Hepatocyte (in vitro differentiated cells): ENCODE results near the gene DTNBP1. TPM values are rescaled to one million over a fixed set of nuclear protein-coding genes. Genes with fewer than 3 reads are reported as not detected.

Source experiments
- DNase-seq: peaks from one replicate; pipeline ENCODE4 v3.0.0-alpha.2; 2016; ENCODE audit warnings: low spot score
- H2AFZ ChIP-seq: fragments of 200-600 bp; sonication (generic); 2 replicates; pipeline ENCODE4 v1.6.0; 2016; ENCODE audit warnings: antibody characterized with exemption, mild to moderate bottlenecking
- H3K27ac ChIP-seq: fragments of 200-600 bp; sonication (generic); 2 replicates; pipeline ENCODE4 v1.5.1; 2016; ENCODE audit warnings: mild to moderate bottlenecking
- H3K27me3 ChIP-seq: fragments of 200-600 bp; sonication (generic); 2 replicates; pipeline ENCODE4 v1.6.1; 2016
- H3K36me3 ChIP-seq: fragments of 200-600 bp; sonication (generic); replicated peaks from 2 replicates; pipeline ENCODE4 v1.5.1; 2016; ENCODE audit warnings: low read depth; ENCODE audit not compliant: insufficient read depth
- H3K4me1 ChIP-seq: fragments of 200-600 bp; sonication (generic); 2 replicates; pipeline ENCODE4 v1.5.1; 2016; ENCODE audit warnings: mild to moderate bottlenecking, moderate library complexity; ENCODE audit not compliant: insufficient read depth
- H3K4me2 ChIP-seq: fragments of 200-600 bp; sonication (generic); 2 replicates; pipeline ENCODE4 v1.6.0; 2016
- H3K4me3 ChIP-seq: fragments of 200-600 bp; sonication (generic); 2 replicates; pipeline ENCODE4 v1.5.1; 2016; ENCODE audit warnings: mild to moderate bottlenecking
- H3K79me2 ChIP-seq: fragments of 200-600 bp; sonication (generic); 2 replicates; pipeline ENCODE4 v1.6.0; 2017; ENCODE audit warnings: mild to moderate bottlenecking
- H3K9me2 ChIP-seq: fragments of 200-600 bp; sonication (generic); replicated peaks from 2 replicates; pipeline ENCODE4 v1.6.0; 2017; ENCODE audit warnings: mild to moderate bottlenecking; ENCODE audit not compliant: insufficient read depth
- H3K9me3 ChIP-seq: fragments of 200-600 bp; sonication (generic); 2 replicates; pipeline ENCODE4 v1.5.1; 2016; ENCODE audit warnings: low read depth, mild to moderate bottlenecking
- H4K20me1 ChIP-seq: fragments of 200-600 bp; sonication (generic); 2 replicates; pipeline ENCODE4 v1.6.0; 2016; ENCODE audit warnings: mild to moderate bottlenecking; ENCODE audit not compliant: insufficient read depth, poor library complexity, severe bottlenecking
- EZH2 ChIP-seq: fragments of 200-600 bp; sonication (generic); IDR thresholded peaks from 2 replicates; pipeline ENCODE4 v1.6.1; 2016; ENCODE audit warnings: antibody characterized with exemption, mild to moderate bottlenecking, borderline replicate concordance
- EZH2phosphoT487 ChIP-seq: fragments of 200-600 bp; sonication (generic); IDR thresholded peaks from one replicate; pipeline ENCODE4 v1.6.1; 2018; ENCODE audit warnings: antibody characterized with exemption, mild to moderate bottlenecking, low read depth, moderate library complexity; ENCODE audit not compliant: unreplicated experiment, severe bottlenecking
- WGBS: methylation state at CpG from one replicate; pipeline ENCODE4 v1.1.6; 2016; ENCODE audit warnings: low lambda C conversion rate; ENCODE audit errors: missing lambda C conversion rate; 5-methylcytosine and 5-hydroxymethylcytosine counted together
- polyA plus RNA-seq: library from polyadenylated mRNA; unstranded; fragments of >200 nt; fragmentation: Nextera tagmentation; extraction: Ambion mirVana; gene quantifications from 2 replicates; pipeline ENCODE4 v1.2.1, GENCODE V29; 2016
- total RNA-seq: library from RNA; depleted of rRNA; stranded (reverse); fragments of >200 nt; gene quantifications from 2 replicates; pipeline ENCODE4 v1.2.3, GENCODE V29; 2014
- TF ChIP-seq, protein P1 (sequence below): fragments of 200-600 bp; sonication (generic); IDR thresholded peaks from 2 replicates; pipeline ENCODE4 v1.5.1; 2016; ENCODE audit warnings: antibody characterized with exemption, mild to moderate bottlenecking; ENCODE audit not compliant: poor library complexity

DTNBP1 gene
- total and polyA plus RNA-seq, 2 experiments from 2014 or later: 3.4 to 25.6 TPM

- H2AFZ ChIP-seq: no peak overlapping the region
These were observed 186.0 kb downstream of the DTNBP1 start for GRCh38 chr6:15476631-15477380.

DNA sequence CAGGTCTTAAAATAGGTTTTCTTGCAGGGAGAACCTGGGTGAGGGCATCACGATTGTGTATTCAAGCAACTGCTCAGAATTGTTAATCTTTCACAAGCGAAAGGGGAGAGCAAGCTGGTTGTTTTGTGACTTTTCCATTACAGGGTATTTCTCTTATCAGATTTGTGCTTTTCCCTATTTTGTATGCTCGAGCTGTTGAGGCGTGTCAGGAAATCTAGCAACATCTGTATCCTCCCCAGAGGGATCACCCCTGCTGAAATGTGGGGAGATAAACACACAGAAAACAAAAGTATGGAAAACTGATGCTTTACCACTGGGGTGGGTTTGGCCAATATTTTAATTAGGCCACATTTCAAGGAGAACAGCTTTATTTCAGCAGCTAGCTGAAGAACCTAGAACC, 187.0 kb downstream of the DTNBP1 start:
- no peaks in the 10 kb centered on the region for H3K27me3 ChIP-seq
- H3K9me3 ChIP-seq: no peaks in the 10 kb centered on the region
- no peak overlapping the region for H3K4me2 ChIP-seq
- no peak for DNase-seq
- 94% methylated on average over 4 of the region's 4 CpGs for WGBS
- H3K4me3 ChIP-seq: no peak overlapping the region
- TF ChIP-seq, protein P1, sequence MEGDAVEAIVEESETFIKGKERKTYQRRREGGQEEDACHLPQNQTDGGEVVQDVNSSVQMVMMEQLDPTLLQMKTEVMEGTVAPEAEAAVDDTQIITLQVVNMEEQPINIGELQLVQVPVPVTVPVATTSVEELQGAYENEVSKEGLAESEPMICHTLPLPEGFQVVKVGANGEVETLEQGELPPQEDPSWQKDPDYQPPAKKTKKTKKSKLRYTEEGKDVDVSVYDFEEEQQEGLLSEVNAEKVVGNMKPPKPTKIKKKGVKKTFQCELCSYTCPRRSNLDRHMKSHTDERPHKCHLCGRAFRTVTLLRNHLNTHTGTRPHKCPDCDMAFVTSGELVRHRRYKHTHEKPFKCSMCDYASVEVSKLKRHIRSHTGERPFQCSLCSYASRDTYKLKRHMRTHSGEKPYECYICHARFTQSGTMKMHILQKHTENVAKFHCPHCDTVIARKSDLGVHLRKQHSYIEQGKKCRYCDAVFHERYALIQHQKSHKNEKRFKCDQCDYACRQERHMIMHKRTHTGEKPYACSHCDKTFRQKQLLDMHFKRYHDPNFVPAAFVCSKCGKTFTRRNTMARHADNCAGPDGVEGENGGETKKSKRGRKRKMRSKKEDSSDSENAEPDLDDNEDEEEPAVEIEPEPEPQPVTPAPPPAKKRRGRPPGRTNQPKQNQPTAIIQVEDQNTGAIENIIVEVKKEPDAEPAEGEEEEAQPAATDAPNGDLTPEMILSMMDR: no peak
- no peak for TF ChIP-seq EZH2
- TF ChIP-seq EZH2phosphoT487: no peak
- H3K9me2 ChIP-seq: no peaks in the 10 kb centered on the region
- peaks cover 17% of the 10 kb centered on the region for H3K79me2 ChIP-seq
- no peaks in the 10 kb centered on the region for H3K36me3 ChIP-seq
- no peak overlapping the region for H3K27ac ChIP-seq
- H3K4me1 ChIP-seq: peaks cover 3% of the 10 kb centered on the region
- no peaks in the 10 kb centered on the region for H4K20me1 ChIP-seq
- no peak overlapping the region for H2AFZ ChIP-seq

More at GRCh38 chr6:15476631-15477380, 186.0 kb downstream of the DTNBP1 start:
- H3K27me3 ChIP-seq: no peaks in the 10 kb centered on the region
- H3K9me2 ChIP-seq: no peaks in the 10 kb centered on the region
- H3K9me3 ChIP-seq: no peaks in the 10 kb centered on the region
- no peak for TF ChIP-seq EZH2
- TF ChIP-seq EZH2phosphoT487: no peak
- TF ChIP-seq, protein P1: no peak
- no peak overlapping the region for H3K4me3 ChIP-seq
- H3K27ac ChIP-seq: no peak overlapping the region
- H3K4me1 ChIP-seq: peaks cover 3% of the 10 kb centered on the region
- H3K79me2 ChIP-seq: peaks cover 20% of the 10 kb centered on the region
- H3K36me3 ChIP-seq: no peaks in the 10 kb centered on the region
- 74% methylated on average over 7 of the region's 7 CpGs for WGBS
- no peaks in the 10 kb centered on the region for H4K20me1 ChIP-seq
- H3K4me2 ChIP-seq: no peak overlapping the region
- DNase-seq: no peak

DNA sequence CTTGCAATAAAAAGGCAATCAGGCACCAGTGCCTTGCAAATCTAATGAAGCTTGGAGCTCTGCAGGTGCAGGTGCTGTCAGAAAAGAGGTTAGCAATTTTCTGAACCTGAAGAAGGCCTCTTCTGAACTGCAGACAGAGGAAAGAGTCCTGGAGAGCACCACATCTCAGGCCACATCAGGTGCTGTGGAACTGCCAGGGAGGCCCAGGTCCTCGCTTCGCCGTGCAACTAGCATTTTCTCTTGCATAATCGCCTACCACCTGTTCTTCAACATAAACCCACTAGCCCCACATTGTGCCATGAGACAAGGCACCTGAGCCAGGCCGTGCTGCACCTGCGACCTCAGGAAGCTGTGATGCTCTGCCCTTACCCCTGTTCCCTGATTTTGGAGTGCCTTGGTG, 187.6 kb downstream of the DTNBP1 start:
- Histone ChIP-seq H3K4me1 (peaks cover 3% of the 10 kb centered on the region), H3K27me3 (no peaks in the 10 kb centered on the region), H3K27ac (no peak overlapping the region), H2AFZ (no peak overlapping the region), H3K4me2 (no peak overlapping the region), H4K20me1 (no peaks in the 10 kb centered on the region), H3K4me3 (no peak overlapping the region), H3K9me3 (no peaks in the 10 kb centered on the region), H3K36me3 (no peaks in the 10 kb centered on the region), H3K9me2 (no peaks in the 10 kb centered on the region), H3K79me2 (peaks cover 15% of the 10 kb centered on the region)
- no peak for DNase-seq
- 90% methylated on average over 6 of the region's 6 CpGs for WGBS
- TF ChIP-seq EZH2phosphoT487: no peak
- no peak for TF ChIP-seq EZH2
- TF ChIP-seq, protein P1: no peak
